ENCODE measurements around the gene PAPLN.

Gene PAPLN

GRCh38 chr14:73261520-73262426, 24.5 kb downstream of the PAPLN start:
- no peak for DNase-seq

GRCh38 chr14:73262427-73263183, 25.3 kb downstream of the PAPLN start:
- no peak for DNase-seq

- no peak for DNase-seq
Measured at GRCh38 chr14:73263606-73264005, 26.3 kb downstream of the PAPLN start.

GRCh38 chr14:73264080-73264884, 27.0 kb downstream of the PAPLN start:
- DNase-seq, result no peak

GRCh38 chr14:73264885-73265720, 27.8 kb downstream of the PAPLN start:
- DNase-seq, result no peak

GRCh38 chr14:73265721-73266046, 28.4 kb downstream of the PAPLN start:
- DNase-seq, result no peak

GRCh38 chr14:73266317-73266716, 29.0 kb downstream of the PAPLN start:
- DNase-seq, result no peak

GRCh38 chr14:73267474-73267873, 30.2 kb downstream of the PAPLN start:
- no peak for DNase-seq

GRCh38 chr14:73269729-73270531, 32.6 kb downstream of the PAPLN start:
- DNase-seq, result no peak

GRCh38 chr14:73272393-73272792, 35.1 kb downstream of the PAPLN start:
- DNase-seq, result no peak

- no peak for DNase-seq
Measured at GRCh38 chr14:73273799-73274198, 36.5 kb downstream of the PAPLN start.

- no peak for DNase-seq
Measured at GRCh38 chr14:73276836-73277235, 39.5 kb downstream of the PAPLN start.

- DNase-seq, result no peak
Measured at GRCh38 chr14:73277376-73277775, 40.1 kb downstream of the PAPLN start.

GRCh38 chr14:73280903-73281302, 43.6 kb downstream of the PAPLN start:
- no peak for DNase-seq

- DNase-seq, result no peak
Measured at GRCh38 chr14:73283608-73284379, 46.5 kb downstream of the PAPLN start.

- no peak for DNase-seq
Measured at GRCh38 chr14:73285979-73286378, 48.7 kb downstream of the PAPLN start.

- DNase-seq, result no peak
Measured at GRCh38 chr14:73286598-73286997, 49.3 kb downstream of the PAPLN start.

- DNase-seq, result no peak
Measured at GRCh38 chr14:73287071-73287470, 49.8 kb downstream of the PAPLN start.

GRCh38 chr14:73289308-73289707, 52.0 kb downstream of the PAPLN start:
- DNase-seq, result no peak

- no peak for DNase-seq
Measured at GRCh38 chr14:73289729-73290128, 52.4 kb downstream of the PAPLN start.

GRCh38 chr14:73290279-73290678, 53.0 kb downstream of the PAPLN start:
- DNase-seq, result no peak

All from CD4-positive, alpha-beta T cell treated with Interferon alpha-2 for 1 hour (primary cell).